ENCODE measurements around the gene TRIM67. TPM values are rescaled to one million over a fixed set of nuclear protein-coding genes. Genes with fewer than 3 reads are reported as not detected.

TRIM67 gene
- total and polyA plus RNA-seq, 9 of the 15 experiments (the other 6 are each of a cell fraction or from before 2014, with no cell fraction given), result 0.04 to 0.60 (median 0.31) TPM

DNA sequence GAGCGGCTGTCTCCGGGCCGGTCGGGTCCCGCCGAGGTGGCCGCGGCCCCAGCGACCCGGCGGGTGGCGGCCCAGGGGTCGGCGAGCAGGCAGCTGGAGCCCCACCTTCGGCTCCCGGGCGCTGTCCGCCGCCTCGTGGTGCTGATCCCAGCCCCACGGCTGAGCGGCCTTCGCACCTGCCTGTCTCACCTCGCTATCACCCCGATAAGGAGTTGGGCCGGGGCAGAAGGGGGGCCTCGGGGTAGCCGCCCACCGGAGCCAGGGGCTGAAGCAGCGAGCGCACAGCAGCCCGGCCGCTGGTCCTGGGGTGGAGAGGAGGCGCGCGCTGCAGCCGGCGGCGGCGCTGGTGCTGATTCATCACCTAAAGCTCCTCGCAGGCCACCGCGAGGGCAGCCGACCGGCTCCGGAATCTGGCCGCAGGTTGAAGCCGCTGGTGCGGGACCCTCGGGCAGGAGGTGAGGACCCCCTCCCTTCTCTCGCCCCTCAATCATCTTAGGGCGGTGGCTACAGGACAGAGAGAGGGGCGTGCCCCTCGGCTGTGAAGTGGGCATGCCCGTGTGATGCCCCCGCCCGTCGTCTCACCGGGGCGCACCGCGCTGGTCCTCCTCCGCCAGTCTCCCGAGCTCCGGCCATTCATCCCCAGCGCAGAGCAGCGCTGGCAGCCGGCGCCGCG, 575 bp downstream of the TRIM67 start (continued):
- TF ChIP-seq, protein P1, sequence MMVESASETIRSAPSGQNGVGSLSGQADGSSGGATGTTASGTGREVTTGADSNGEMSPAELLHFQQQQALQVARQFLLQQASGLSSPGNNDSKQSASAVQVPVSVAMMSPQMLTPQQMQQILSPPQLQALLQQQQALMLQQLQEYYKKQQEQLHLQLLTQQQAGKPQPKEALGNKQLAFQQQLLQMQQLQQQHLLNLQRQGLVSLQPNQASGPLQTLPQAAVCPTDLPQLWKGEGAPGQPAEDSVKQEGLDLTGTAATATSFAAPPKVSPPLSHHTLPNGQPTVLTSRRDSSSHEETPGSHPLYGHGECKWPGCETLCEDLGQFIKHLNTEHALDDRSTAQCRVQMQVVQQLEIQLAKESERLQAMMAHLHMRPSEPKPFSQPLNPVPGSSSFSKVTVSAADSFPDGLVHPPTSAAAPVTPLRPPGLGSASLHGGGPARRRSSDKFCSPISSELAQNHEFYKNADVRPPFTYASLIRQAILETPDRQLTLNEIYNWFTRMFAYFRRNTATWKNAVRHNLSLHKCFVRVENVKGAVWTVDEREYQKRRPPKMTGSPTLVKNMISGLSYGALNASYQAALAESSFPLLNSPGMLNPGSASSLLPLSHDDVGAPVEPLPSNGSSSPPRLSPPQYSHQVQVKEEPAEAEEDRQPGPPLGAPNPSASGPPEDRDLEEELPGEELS (CRISPR knock-in tag; IDR thresholded peaks at IDR 0.05; ENCODE audit: borderline replicate concordance), result peak; percentile 94; the same call in 1 of the 2 replicates
- TF ChIP-seq TEAD1 (CRISPR knock-in tag; IDR thresholded peaks at IDR 0.05) (peak in 1 of 2 experiments; percentile 88; a peak in 2 of 4 replicates), MIER1 (IDR thresholded peaks at IDR 0.05; ENCODE audit: low read depth) (peak; percentile 95), HDAC1 (IDR thresholded peaks at IDR 0.05) (no peak), NCOA2 (IDR thresholded peaks at IDR 0.05; ENCODE audit: partially characterized antibody in 2 of 2) (no peak), BRD4 (IDR thresholded peaks at IDR 0.05) (no peak), SP2 (IDR thresholded peaks at IDR 0.05; ENCODE audit: extremely low read depth, low read depth, low read length, poor library complexity, severe bottlenecking) (no peak), MEF2D (tag; conservative IDR thresholded peaks at IDR 0.05; ENCODE audit: low read depth) (no peak), CTCF (IDR thresholded peaks at IDR 0.05 in 2 of 3, conservative IDR thresholded peaks at IDR 0.05 in 1 of 3; ENCODE audit: insufficient read depth in 2 of 3, low read depth in 1 of 3, low read length in 3 of 3) (no peak), SMARCB1 (IDR thresholded peaks at IDR 0.05; ENCODE audit: insufficient read length, low read depth) (no peak), TFAM (CRISPR knock-in tag; conservative IDR thresholded peaks at IDR 0.05) (no peak), DDX20 (tag; IDR thresholded peaks at IDR 0.05; ENCODE audit: low read depth) (no peak), ZNF224 (CRISPR knock-in tag; IDR thresholded peaks at IDR 0.05) (0 out of 2 replicates have a peak, but pooled peaks have one; percentile 65), FOSL1 (tag; conservative IDR thresholded peaks at IDR 0.05) (peak; percentile 36; the same call in 1 of the 2 replicates), TGIF2 (CRISPR knock-in tag; IDR thresholded peaks at IDR 0.05) (peak; percentile 96), MAFF (IDR thresholded peaks at IDR 0.05; ENCODE audit: low read length) (no peak), ZNF766 (CRISPR knock-in tag; conservative IDR thresholded peaks at IDR 0.05) (peak; percentile 68; the same call in 1 of the 2 replicates), IFI16 (CRISPR knock-in tag; IDR thresholded peaks at IDR 0.05) (no peak), ZNF511 (CRISPR knock-in tag; IDR thresholded peaks at IDR 0.05) (peak; percentile 97), ZBTB7A (IDR thresholded peaks at IDR 0.05; ENCODE audit: borderline replicate concordance, control insufficient read depth, low read depth, low read length) (peak; percentile 97), BRCA1 (IDR thresholded peaks at IDR 0.05) (no peak), BRCA1 (CRISPR knock-in tag; IDR thresholded peaks at IDR 0.05) (no peak)

Measured in K562 (cell line).